Loucy (cell line): Measurements from ENCODE around the gene MUS81.

Source experiments
- H2AFZ ChIP-seq: fragments of 200-600 bp; sonication (generic); 2 replicates; pipeline ENCODE4 v1.6.0; 2016; ENCODE audit warnings: antibody characterized with exemption, mild to moderate bottlenecking, low read length, moderate library complexity
- H3F3A ChIP-seq: fragments of 200-600 bp; 2 replicates; pipeline ENCODE4 v1.6.0; 2016; ENCODE audit warnings: antibody characterized with exemption, low read depth, mild to moderate bottlenecking
- H3K27me3 ChIP-seq: fragments of 200-600 bp; sonication (generic); 2 replicates; pipeline ENCODE4 v1.6.1; 2014; ENCODE audit warnings: low read length, mild to moderate bottlenecking; ENCODE audit not compliant: insufficient read depth, poor library complexity, severe bottlenecking
- H3K36me3 ChIP-seq: fragments of 200-600 bp; sonication (generic); 2 replicates; pipeline ENCODE4 v1.6.1; 2016; ENCODE audit warnings: low read length; ENCODE audit not compliant: insufficient read depth
- H3K4me1 ChIP-seq: fragments of 200-600 bp; sonication (generic); 2 replicates; pipeline ENCODE4 v1.5.1; 2014; ENCODE audit warnings: low read length, mild to moderate bottlenecking; ENCODE audit not compliant: insufficient read depth, poor library complexity, severe bottlenecking
- H3K4me2 ChIP-seq: fragments of 200-600 bp; sonication (generic); 2 replicates; pipeline ENCODE4 v1.6.0; 2014; ENCODE audit warnings: antibody characterized with exemption, low read length, low read depth, mild to moderate bottlenecking; ENCODE audit not compliant: poor library complexity, severe bottlenecking
- H3K4me3 ChIP-seq: fragments of 200-600 bp; sonication (generic); 2 replicates; pipeline ENCODE4 v1.5.1; 2014; ENCODE audit warnings: low read length, mild to moderate bottlenecking, mixed read lengths; ENCODE audit not compliant: poor library complexity, severe bottlenecking
- H3K79me2 ChIP-seq: fragments of 200-600 bp; sonication (generic); 2 replicates; pipeline ENCODE4 v1.6.1; 2014; ENCODE audit warnings: low read length; ENCODE audit not compliant: insufficient read depth
- H3K9ac ChIP-seq: fragments of 200-600 bp; sonication (generic); 2 replicates; pipeline ENCODE4 v1.6.0; 2014; ENCODE audit warnings: mild to moderate bottlenecking, low read depth, low read length, moderate library complexity; ENCODE audit not compliant: poor library complexity, severe bottlenecking
- H3K9me2 ChIP-seq: fragments of 200-600 bp; sonication (generic); replicated peaks from 2 replicates; pipeline ENCODE4 v1.6.1; 2016; ENCODE audit warnings: low read depth, low read length, mixed read lengths
- H3K9me3 ChIP-seq: fragments of 200-600 bp; sonication (generic); 2 replicates; pipeline ENCODE4 v1.6.1; 2014; ENCODE audit warnings: mild to moderate bottlenecking, antibody characterized with exemption, low read length, low read depth; ENCODE audit not compliant: insufficient read depth
- H4K20me1 ChIP-seq: fragments of 200-600 bp; sonication (generic); 2 replicates; pipeline ENCODE4 v1.6.0; 2014; ENCODE audit warnings: antibody characterized with exemption, low read length, mild to moderate bottlenecking; ENCODE audit not compliant: insufficient read depth, poor library complexity, severe bottlenecking
- CTCF ChIP-seq: fragments of 200-600 bp; sonication (generic); conservative IDR thresholded peaks from 2 replicates; pipeline ENCODE4 v1.5.1; 2014; ENCODE audit warnings: mild to moderate bottlenecking, antibody characterized with exemption, low read length
- EZH2phosphoT487 ChIP-seq: fragments of 200-600 bp; IDR thresholded peaks from 2 replicates; pipeline ENCODE4 v1.6.1; 2018; ENCODE audit warnings: antibody characterized with exemption, mild to moderate bottlenecking, moderate library complexity, borderline replicate concordance

MUS81 gene

GRCh38 chr11:65857853-65858680 lies 2.2 kb upstream of the MUS81 start, which contains the start of gene CFL1:
TSS of gene CFL1 (minus strand) at chr11:65858180. CDS start at chr11:65858099, 81 bp downstream.
- peaks cover 48% of the 10 kb centered on the region for H3K4me1 ChIP-seq
- peak within 1 kb of the TSS; percentile 87 for H2AFZ ChIP-seq
- H3K9me3 ChIP-seq: no peaks in the 10 kb centered on the region
- peaks cover 74% of the 10 kb centered on the region for H3K79me2 ChIP-seq
- peak within 1 kb of the TSS; percentile 95 for H3K9ac ChIP-seq
- TF ChIP-seq EZH2phosphoT487 (no peak), CTCF (no peak)
- H3K4me3 ChIP-seq: peak within 1 kb of the TSS; percentile 80
- H4K20me1 ChIP-seq: peaks cover 67% of the 10 kb centered on the region
- H3K4me2 ChIP-seq: peak within 1 kb of the TSS; percentile 95
- peaks cover 11% of the 10 kb centered on the region for H3K27me3 ChIP-seq
- 0 out of 2 replicates have a peak, but pooled peaks cover 7% of the 10 kb centered on the region for H3F3A ChIP-seq
- peaks cover 34% of the 10 kb centered on the region; the same call in 1 of the 2 replicates for H3K36me3 ChIP-seq
- no peaks in the 10 kb centered on the region for H3K9me2 ChIP-seq

- H3F3A ChIP-seq: 0 out of 2 replicates have a peak, but pooled peaks cover 7% of the 10 kb centered on the region
- H2AFZ ChIP-seq: peak overlapping the region; percentile 87
- no peaks in the 10 kb centered on the region for H3K9me3 ChIP-seq
- TF ChIP-seq CTCF: no peak
- TF ChIP-seq EZH2phosphoT487: no peak
- H3K4me3 ChIP-seq: peak overlapping the region; percentile 80
- no peaks in the 10 kb centered on the region for H3K9me2 ChIP-seq
- H3K79me2 ChIP-seq: peaks cover 74% of the 10 kb centered on the region
- H3K4me2 ChIP-seq: peak overlapping the region; percentile 95
- peaks cover 11% of the 10 kb centered on the region for H3K27me3 ChIP-seq
- H4K20me1 ChIP-seq: peaks cover 60% of the 10 kb centered on the region
- peak overlapping the region; percentile 87 for H3K9ac ChIP-seq
- peaks cover 48% of the 10 kb centered on the region for H3K4me1 ChIP-seq
- H3K36me3 ChIP-seq: peaks cover 34% of the 10 kb centered on the region; the same call in 1 of the 2 replicates
These were observed 1.5 kb upstream of the MUS81 start for GRCh38 chr11:65858681-65859087.

GRCh38 chr11:65859095-65859811 lies 980 bp upstream of the MUS81 start:
- H3K9ac ChIP-seq: peak overlapping the region; percentile 98

More at GRCh38 chr11:65859095-65859811, 980 bp upstream of the MUS81 start:
- TF ChIP-seq CTCF: peak; percentile 40
- no peak for TF ChIP-seq EZH2phosphoT487
- Histone ChIP-seq H3K27me3 (peaks cover 11% of the 10 kb centered on the region), H3K4me2 (peak overlapping the region; percentile 95), H3K79me2 (peaks cover 74% of the 10 kb centered on the region), H2AFZ (peak overlapping the region; percentile 87), H3K4me1 (peaks cover 47% of the 10 kb centered on the region), H3K9me2 (no peaks in the 10 kb centered on the region), H3F3A (0 out of 2 replicates have a peak, but pooled peaks cover 7% of the 10 kb centered on the region), H3K9me3 (no peaks in the 10 kb centered on the region), H3K4me3 (peak overlapping the region; percentile 80), H4K20me1 (peaks cover 55% of the 10 kb centered on the region), H3K36me3 (peaks cover 34% of the 10 kb centered on the region; the same call in 1 of the 2 replicates)
